Activated CD8-positive, alpha-beta memory T cell treated with anti-CD3 and anti-CD28 coated beads, Interleukin-2, amount 50 U/mL, for 1 hour (primary cell): ENCODE measurements around the gene CXCR2.
"Not testable (repeated sequence)": the region's sequence is repeated elsewhere in the genome, so short reads cannot be mapped to it uniquely, and the experiment has no call there.

ENCODE experiments used
- DNase-seq: peaks from one replicate; pipeline ENCODE4 v3.0.0-alpha.2; 2020; ENCODE audit errors: extremely low read depth

The CXCR2 gene

GRCh38 chr2:218125626-218126080, at the start of gene CXCR2:
TSS of gene CXCR2 (plus strand) at chr2:218126028. CDS start at chr2:218134802, 8,774 bp downstream.
- DNase-seq = no peak

GRCh38 chr2:218077464-218078216, 48.2 kb upstream of the CXCR2 start:
- DNase-seq = no peak

- no peak for DNase-seq
Observed at GRCh38 chr2:218079943-218080913, 45.6 kb upstream of the CXCR2 start.

- no peak for DNase-seq
Observed at GRCh38 chr2:218081063-218081462, 44.8 kb upstream of the CXCR2 start.

- no peak for DNase-seq
Observed at GRCh38 chr2:218081695-218082094, 44.1 kb upstream of the CXCR2 start.

- no peak for DNase-seq
Observed at GRCh38 chr2:218082586-218083351, 43.1 kb upstream of the CXCR2 start.

GRCh38 chr2:218083352-218083676, 42.5 kb upstream of the CXCR2 start:
- no peak for DNase-seq

- DNase-seq = no peak
Observed at GRCh38 chr2:218086478-218086877, 39.4 kb upstream of the CXCR2 start.

- no peak for DNase-seq
Observed at GRCh38 chr2:218089259-218089658, 36.6 kb upstream of the CXCR2 start.

- no peak for DNase-seq
Observed at GRCh38 chr2:218091746-218092145, 34.1 kb upstream of the CXCR2 start.

GRCh38 chr2:218093879-218094278, 31.9 kb upstream of the CXCR2 start:
- DNase-seq = no peak

GRCh38 chr2:218095853-218096252, 30.0 kb upstream of the CXCR2 start:
- DNase-seq = no peak

GRCh38 chr2:218097975-218098374, 27.9 kb upstream of the CXCR2 start:
- no peak for DNase-seq

- not testable (repeated sequence) for DNase-seq
Observed at GRCh38 chr2:218108834-218109233, 17.0 kb upstream of the CXCR2 start.

- DNase-seq = not testable (repeated sequence)
Observed at GRCh38 chr2:218121789-218122188, 4.0 kb upstream of the CXCR2 start.

GRCh38 chr2:218122286-218122685, 3.5 kb upstream of the CXCR2 start:
- not testable (repeated sequence) for DNase-seq

- no peak for DNase-seq
Observed at GRCh38 chr2:218123986-218124385, 1.8 kb upstream of the CXCR2 start.

- DNase-seq = no peak
Observed at GRCh38 chr2:218125095-218125494, 733 bp upstream of the CXCR2 start.

GRCh38 chr2:218127929-218128455, 2.2 kb downstream of the CXCR2 start:
- no peak for DNase-seq

GRCh38 chr2:218128781-218129457, 3.1 kb downstream of the CXCR2 start:
- no peak for DNase-seq

GRCh38 chr2:218129458-218130135, 3.8 kb downstream of the CXCR2 start:
- DNase-seq = no peak
